Embryonic facial prominence (tissue), 1 donor: ENCODE data around the gene ST3GAL3.
"Not testable (repeated sequence)": the region's sequence is repeated elsewhere in the genome, so short reads cannot be mapped to it uniquely, and the experiment has no call there.

ENCODE experiments used
- DNase-seq: peaks from one replicate; pipeline ENCODE4 v3.0.0-alpha.2; 2016; ENCODE audit errors: extremely low spot score

Gene ST3GAL3

GRCh38 chr1:43819357-43819756, 112.0 kb downstream of the ST3GAL3 start:
- DNase-seq = no peak

GRCh38 chr1:43821471-43821870, 114.1 kb downstream of the ST3GAL3 start:
- no peak for DNase-seq

GRCh38 chr1:43822040-43822690, 114.8 kb downstream of the ST3GAL3 start:
- no peak for DNase-seq

GRCh38 chr1:43824795-43825194, 117.5 kb downstream of the ST3GAL3 start:
- no peak for DNase-seq

GRCh38 chr1:43828574-43828973, 121.2 kb downstream of the ST3GAL3 start:
- DNase-seq = no peak

- no peak for DNase-seq
Observed at GRCh38 chr1:43830802-43831201, 123.5 kb downstream of the ST3GAL3 start.

- DNase-seq = no peak
Observed at GRCh38 chr1:43831851-43832250, 124.5 kb downstream of the ST3GAL3 start.

- DNase-seq = no peak
Observed at GRCh38 chr1:43832255-43832654, 124.9 kb downstream of the ST3GAL3 start.

- DNase-seq = no peak
Observed at GRCh38 chr1:43832998-43833397, 125.7 kb downstream of the ST3GAL3 start.

- DNase-seq = not testable (repeated sequence)
Observed at GRCh38 chr1:43833902-43834279, 126.6 kb downstream of the ST3GAL3 start.

GRCh38 chr1:43834280-43835081, 127.1 kb downstream of the ST3GAL3 start:
- no peak for DNase-seq

- DNase-seq = no peak
Observed at GRCh38 chr1:43835082-43836021, 128.0 kb downstream of the ST3GAL3 start.

GRCh38 chr1:43836267-43836951, 129.1 kb downstream of the ST3GAL3 start:
- no peak for DNase-seq

- no peak for DNase-seq
Observed at GRCh38 chr1:43839056-43839455, 131.7 kb downstream of the ST3GAL3 start.

- DNase-seq = no peak
Observed at GRCh38 chr1:43841321-43842174, 134.2 kb downstream of the ST3GAL3 start.

GRCh38 chr1:43842175-43842498, 134.8 kb downstream of the ST3GAL3 start:
- no peak for DNase-seq

- DNase-seq = no peak
Observed at GRCh38 chr1:43843684-43844083, 136.3 kb downstream of the ST3GAL3 start.

GRCh38 chr1:43844114-43844513, 136.8 kb downstream of the ST3GAL3 start:
- no peak for DNase-seq

GRCh38 chr1:43847290-43847689, 140.0 kb downstream of the ST3GAL3 start:
- DNase-seq = no peak

- no peak for DNase-seq
Observed at GRCh38 chr1:43847882-43848281, 140.5 kb downstream of the ST3GAL3 start.

GRCh38 chr1:43849670-43850069, 142.3 kb downstream of the ST3GAL3 start:
- DNase-seq = no peak
